ENCODE results near the gene SLC22A7.

DNA sequence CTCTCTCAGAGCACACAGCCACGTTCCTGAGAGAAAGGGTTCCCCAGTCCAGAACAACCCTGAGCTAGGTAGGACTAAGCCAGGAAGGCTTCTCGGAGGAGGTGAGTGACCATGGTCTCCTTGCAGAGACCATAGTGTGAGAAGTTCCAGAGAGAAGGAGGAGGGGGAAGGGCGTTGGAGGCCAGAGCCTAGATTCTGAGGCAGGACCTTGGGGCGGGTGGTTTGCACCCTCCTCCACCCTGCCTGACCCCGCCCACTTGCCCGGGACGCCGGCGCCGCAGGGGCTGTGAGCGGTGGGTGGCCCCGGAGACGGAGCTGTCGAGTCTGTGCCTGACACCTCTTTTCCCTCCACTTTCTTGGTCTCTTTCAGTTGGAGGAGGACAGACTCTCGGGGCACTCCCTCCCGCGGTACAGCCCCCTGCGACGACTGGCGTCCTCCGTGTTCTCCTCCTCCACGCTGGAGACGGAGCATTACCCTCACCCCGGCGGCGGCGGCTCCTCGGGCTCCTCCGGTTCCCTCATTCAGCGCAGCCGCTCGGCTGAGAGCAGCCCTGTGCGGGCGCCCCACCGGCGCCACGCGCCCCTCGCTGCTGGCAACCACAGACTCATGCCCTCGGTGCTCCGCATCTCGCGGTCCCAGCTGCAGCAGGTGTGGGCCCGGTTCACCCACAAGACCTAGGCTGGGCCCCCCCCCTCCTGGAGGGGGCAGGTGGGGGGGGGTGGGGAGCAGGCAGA lies 28.6 kb upstream of the SLC22A7 start:
- no peak for TF ChIP-seq POLR2A (IDR thresholded peaks at IDR 0.05)
- TF ChIP-seq, protein P1, sequence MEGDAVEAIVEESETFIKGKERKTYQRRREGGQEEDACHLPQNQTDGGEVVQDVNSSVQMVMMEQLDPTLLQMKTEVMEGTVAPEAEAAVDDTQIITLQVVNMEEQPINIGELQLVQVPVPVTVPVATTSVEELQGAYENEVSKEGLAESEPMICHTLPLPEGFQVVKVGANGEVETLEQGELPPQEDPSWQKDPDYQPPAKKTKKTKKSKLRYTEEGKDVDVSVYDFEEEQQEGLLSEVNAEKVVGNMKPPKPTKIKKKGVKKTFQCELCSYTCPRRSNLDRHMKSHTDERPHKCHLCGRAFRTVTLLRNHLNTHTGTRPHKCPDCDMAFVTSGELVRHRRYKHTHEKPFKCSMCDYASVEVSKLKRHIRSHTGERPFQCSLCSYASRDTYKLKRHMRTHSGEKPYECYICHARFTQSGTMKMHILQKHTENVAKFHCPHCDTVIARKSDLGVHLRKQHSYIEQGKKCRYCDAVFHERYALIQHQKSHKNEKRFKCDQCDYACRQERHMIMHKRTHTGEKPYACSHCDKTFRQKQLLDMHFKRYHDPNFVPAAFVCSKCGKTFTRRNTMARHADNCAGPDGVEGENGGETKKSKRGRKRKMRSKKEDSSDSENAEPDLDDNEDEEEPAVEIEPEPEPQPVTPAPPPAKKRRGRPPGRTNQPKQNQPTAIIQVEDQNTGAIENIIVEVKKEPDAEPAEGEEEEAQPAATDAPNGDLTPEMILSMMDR (IDR thresholded peaks at IDR 0.05): no peak

Measured in testis (tissue), 2 donors.